ENCODE measurements around the gene SEPHS1.

SEPHS1 gene

GRCh38 chr10:13317474-13317873 lies 30.6 kb downstream of the SEPHS1 start:
- TF ChIP-seq CTCF (IDR thresholded peaks at IDR 0.05): no peak

- no peak for TF ChIP-seq CTCF (IDR thresholded peaks at IDR 0.05)
Measured at GRCh38 chr10:13316635-13317311, 31.3 kb downstream of the SEPHS1 start.

DNA sequence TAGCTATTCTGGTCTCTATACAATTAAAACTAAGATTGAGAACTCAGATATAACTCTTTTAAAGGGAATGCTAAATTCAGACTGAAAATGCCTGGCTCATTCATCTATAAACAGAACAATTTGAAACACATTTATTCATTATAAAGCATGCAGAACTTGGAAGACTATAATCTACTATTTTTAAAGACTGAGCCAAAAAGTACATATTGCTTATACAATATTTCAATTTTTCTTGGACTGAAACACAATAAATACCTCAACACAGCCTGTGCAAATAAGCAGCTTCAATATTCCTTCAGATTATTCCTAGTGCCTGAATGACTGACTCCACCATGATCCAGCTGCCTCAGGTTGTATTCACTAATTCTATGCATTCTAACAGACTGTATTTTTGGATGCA lies 32.7 kb downstream of the SEPHS1 start:
- no peak for TF ChIP-seq CTCF (IDR thresholded peaks at IDR 0.05)

GRCh38 chr10:13311177-13311575 lies 36.9 kb downstream of the SEPHS1 start:
- TF ChIP-seq CTCF (IDR thresholded peaks at IDR 0.05): no peak

DNA sequence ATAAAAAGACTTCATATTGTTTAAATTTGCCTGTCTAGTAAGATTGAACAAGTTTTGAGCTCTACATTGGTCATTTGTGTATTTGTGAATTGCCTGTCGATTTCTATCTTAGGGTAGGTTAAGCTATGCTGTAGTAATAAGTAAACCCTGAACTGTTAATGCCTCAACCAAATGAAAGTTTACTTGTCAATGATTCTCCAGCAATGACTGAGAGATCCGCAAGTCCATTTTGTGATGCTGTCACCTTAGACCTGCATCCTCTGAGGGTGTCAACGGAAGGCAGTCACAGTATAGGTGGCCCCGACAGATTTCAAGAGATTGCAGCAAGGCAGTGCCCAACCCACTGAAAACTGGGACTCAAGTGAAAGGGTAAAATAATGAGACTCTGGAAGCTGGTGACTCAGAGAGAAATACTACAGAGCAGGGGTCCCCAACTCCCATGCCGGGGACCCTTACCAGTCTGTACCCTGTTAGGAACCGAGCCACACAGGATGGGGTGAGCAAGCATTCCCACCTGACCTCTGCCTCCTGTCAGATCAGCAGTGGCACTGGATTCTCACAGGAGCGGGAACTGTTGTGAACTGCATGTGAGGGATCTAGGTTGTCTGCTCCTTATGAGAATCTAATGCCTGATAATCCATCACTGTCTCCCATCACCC lies 37.4 kb downstream of the SEPHS1 start:
- no peak for TF ChIP-seq CTCF (IDR thresholded peaks at IDR 0.05)

DNA sequence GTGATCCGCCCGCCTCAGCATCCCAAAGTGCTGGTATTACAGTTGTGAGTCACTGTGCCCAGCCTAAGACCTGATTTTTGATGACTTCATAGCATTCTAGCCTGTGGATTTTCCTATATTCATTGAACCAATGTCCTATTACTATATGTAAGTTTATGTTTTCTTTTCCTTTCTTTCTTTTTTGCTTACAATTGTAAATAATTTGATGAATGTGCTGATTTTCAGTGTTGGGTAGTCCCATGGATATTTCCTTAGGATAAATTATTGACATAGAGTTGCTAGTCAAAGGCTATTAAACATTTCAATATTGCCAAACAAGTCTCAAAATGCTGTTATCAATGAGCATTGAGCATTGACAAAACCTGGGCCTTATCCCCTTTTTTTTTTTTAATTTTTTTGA lies 38.3 kb downstream of the SEPHS1 start:
- no peak for TF ChIP-seq CTCF (IDR thresholded peaks at IDR 0.05)

GRCh38 chr10:13308096-13308495 lies 40.0 kb downstream of the SEPHS1 start:
- no peak for TF ChIP-seq CTCF (IDR thresholded peaks at IDR 0.05)

All from LNCAP (cell line).